CD4-positive, alpha-beta T cell treated with Interleukin-21 for 1 hour (primary cell): ENCODE data around the gene NBEAL2.
A peak's percentile ranks its signal among the peaks of the same experiment; 100 is the strongest.
"Not testable (repeated sequence)": the region's sequence is repeated elsewhere in the genome, so short reads cannot be mapped to it uniquely, and the experiment has no call there.

Source experiments
- DNase-seq: peaks from one replicate; pipeline ENCODE4 v3.0.0-alpha.2; 2020

NBEAL2 gene

GRCh38 chr3:47016086-47016933 lies 36.8 kb downstream of the NBEAL2 start:
- no peak for DNase-seq

- DNase-seq = peak; percentile 38
Observed at GRCh38 chr3:47016934-47017435, 37.5 kb downstream of the NBEAL2 start.

- no peak for DNase-seq
Observed at GRCh38 chr3:47017504-47018268, 38.2 kb downstream of the NBEAL2 start.

- no peak for DNase-seq
Observed at GRCh38 chr3:47018269-47018611, 38.8 kb downstream of the NBEAL2 start.

- no peak for DNase-seq
Observed at GRCh38 chr3:47019201-47019600, 39.7 kb downstream of the NBEAL2 start.

GRCh38 chr3:47020311-47020710 lies 40.8 kb downstream of the NBEAL2 start:
- no peak for DNase-seq

- no peak for DNase-seq
Observed at GRCh38 chr3:47022641-47023071, 43.2 kb downstream of the NBEAL2 start.

DNA sequence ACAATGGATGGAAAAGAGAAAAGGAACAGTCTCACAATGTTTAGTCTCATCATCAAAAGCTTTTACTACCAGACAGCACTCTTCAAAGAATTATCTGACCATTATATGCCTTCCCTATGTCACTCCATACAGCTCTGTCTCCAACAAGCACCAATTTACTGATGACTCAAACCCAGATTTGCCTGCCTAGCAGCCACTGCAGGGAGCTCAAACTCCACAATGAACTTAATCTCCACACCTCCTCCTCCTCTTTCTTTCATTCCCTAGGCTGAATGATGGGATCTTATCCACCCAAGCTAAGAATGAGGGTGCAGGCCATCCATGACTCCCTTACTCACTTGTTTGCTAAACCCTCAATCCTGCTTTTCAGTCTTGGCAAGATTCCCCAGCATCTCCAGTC lies 45.5 kb downstream of the NBEAL2 start:
- DNase-seq = no peak

- not testable (repeated sequence) for DNase-seq
Observed at GRCh38 chr3:47026432-47026831, 47.0 kb downstream of the NBEAL2 start.

GRCh38 chr3:47028146-47028545 lies 48.7 kb downstream of the NBEAL2 start:
- no peak for DNase-seq

GRCh38 chr3:47028667-47029066 lies 49.2 kb downstream of the NBEAL2 start:
- DNase-seq = no peak

GRCh38 chr3:47031041-47031440 lies 51.6 kb downstream of the NBEAL2 start:
- DNase-seq = not testable (repeated sequence)

GRCh38 chr3:47034868-47035489 lies 55.5 kb downstream of the NBEAL2 start:
- DNase-seq = no peak

- DNase-seq = no peak
Observed at GRCh38 chr3:47035645-47036044, 56.2 kb downstream of the NBEAL2 start.

- no peak for DNase-seq
Observed at GRCh38 chr3:47036145-47036544, 56.7 kb downstream of the NBEAL2 start.

DNA sequence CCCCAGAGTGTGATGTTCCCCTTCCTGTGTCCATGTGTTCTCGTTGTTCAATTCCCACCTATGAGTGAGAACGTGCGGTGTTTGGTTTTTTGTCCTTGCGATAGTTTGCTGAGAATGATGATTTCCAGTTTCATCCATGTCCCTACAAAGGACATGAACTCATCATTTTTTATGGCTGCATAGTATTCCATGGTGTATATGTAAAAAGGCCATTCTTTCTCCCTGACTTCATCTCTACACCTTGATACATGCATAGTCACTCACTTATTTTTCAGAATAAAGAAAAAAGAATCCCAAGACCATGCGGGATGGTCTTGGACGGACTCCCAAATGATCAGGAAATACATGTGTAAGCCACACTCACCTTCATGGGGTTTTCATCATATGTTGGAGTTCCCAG lies 57.8 kb downstream of the NBEAL2 start:
- DNase-seq = not testable (repeated sequence)

DNA sequence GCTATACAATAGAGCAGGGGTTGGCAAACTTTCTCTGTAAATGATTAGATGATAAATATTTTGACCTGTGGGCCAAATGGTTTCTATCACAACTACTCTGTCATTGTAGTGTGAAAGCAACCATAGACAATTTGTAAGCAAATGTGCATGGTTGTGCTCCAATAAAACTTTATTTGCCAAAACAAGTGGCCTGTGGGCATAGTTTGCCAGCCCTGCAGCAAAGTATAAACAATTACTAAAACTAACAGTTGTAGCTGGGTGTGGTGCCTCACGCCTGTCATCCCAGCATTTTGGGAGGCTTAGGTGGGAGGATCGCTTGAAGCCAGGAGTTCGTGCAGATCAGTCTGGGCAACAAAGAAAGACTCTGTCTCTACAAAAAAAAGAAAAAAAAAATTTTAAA lies 61.6 kb downstream of the NBEAL2 start:
- no peak for DNase-seq

DNA sequence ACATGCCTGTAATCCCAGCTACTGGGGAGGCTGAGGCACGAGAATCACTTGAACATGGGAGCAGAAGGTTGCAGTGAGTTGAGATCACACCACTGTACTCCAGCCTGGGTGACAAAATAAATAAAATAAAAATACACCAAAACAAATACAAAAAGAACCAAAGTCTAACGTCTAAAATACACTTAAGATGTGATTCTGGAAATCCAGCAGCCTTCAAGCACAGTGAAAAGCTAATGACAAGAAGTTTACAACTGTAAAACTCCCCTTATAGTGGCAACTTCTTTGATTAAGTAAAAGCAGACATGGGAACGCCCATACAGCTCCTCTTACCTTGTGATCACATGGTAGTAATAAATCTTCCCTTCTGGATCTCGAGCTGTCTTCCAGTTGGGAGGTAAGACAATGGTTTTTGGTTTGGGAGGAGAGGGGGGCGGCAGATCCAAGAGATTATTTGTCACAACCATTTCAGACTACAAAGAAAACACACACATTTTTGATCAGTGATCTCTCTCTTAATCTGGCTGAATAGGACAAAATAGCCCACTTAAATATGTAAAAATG lies 62.8 kb downstream of the NBEAL2 start:
- DNase-seq = no peak

GRCh38 chr3:47047069-47047468 lies 67.6 kb downstream of the NBEAL2 start:
- DNase-seq = no peak

- no peak for DNase-seq
Observed at GRCh38 chr3:47047673-47048072, 68.2 kb downstream of the NBEAL2 start.

GRCh38 chr3:47054412-47054811 lies 74.9 kb downstream of the NBEAL2 start:
- DNase-seq = no peak

DNA sequence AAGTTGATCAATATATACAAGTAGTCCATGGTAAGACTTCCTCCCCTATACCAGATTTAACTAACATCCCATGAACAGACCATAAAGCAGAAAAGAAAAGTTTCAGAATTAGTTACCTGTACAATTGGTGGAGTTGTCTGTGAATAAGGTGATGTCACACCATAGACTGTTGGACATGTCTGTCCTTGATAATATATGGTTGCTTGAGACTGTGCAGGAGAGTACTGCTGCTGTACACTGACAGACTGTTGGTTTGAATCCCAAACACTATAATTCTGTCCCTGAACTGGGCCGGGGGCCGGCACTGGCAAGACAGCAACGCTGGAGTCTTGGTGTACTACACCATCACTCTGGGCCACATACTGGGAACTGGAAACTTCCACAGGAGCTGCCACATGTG lies 77.2 kb downstream of the NBEAL2 start:
- no peak for DNase-seq

- DNase-seq = peak; percentile 70
Observed at GRCh38 chr3:47057212-47057671, 77.8 kb downstream of the NBEAL2 start.
